Mesendoderm (in vitro differentiated cells): ENCODE measurements around the gene ANGPTL2.

Experiments used
- DNase-seq: peaks from one replicate; pipeline ENCODE4 v3.0.0; 2013
- H2AK5ac ChIP-seq: 2 replicates; pipeline ENCODE4 v1.6.1; 2013; ENCODE audit warnings: low read length, inconsistent platforms
- H2BK120ac ChIP-seq: 2 replicates; pipeline ENCODE4 v1.6.1; 2013; ENCODE audit warnings: low read depth, mild to moderate bottlenecking, low read length, moderate library complexity, mixed read lengths
- H2BK15ac ChIP-seq: replicated peaks from 2 replicates; pipeline ENCODE4 v1.6.1; 2013; ENCODE audit warnings: low read depth, mild to moderate bottlenecking, moderate library complexity
- H2BK5ac ChIP-seq: 2 replicates; pipeline ENCODE4 v1.6.1; 2013; ENCODE audit warnings: low read length, inconsistent platforms
- H3K18ac ChIP-seq: 2 replicates; pipeline ENCODE4 v1.6.1; 2013; ENCODE audit warnings: mild to moderate bottlenecking, low read length, mixed read lengths
- H3K23ac ChIP-seq: one replicate; pipeline ENCODE4 v1.6.1; 2013; ENCODE audit warnings: low read length
- H3K27ac ChIP-seq: 2 replicates; pipeline ENCODE4 v1.5.1; 2013; ENCODE audit warnings: low read depth, mild to moderate bottlenecking, inconsistent platforms, low read length, moderate library complexity
- H3K27me3 ChIP-seq: 2 replicates; pipeline ENCODE4 v1.6.1; 2013; ENCODE audit warnings: low read length, control low read depth, mild to moderate bottlenecking, inconsistent platforms; ENCODE audit not compliant: insufficient read depth, poor library complexity
- H3K36me3 ChIP-seq: 2 replicates; pipeline ENCODE4 v1.6.1; 2013; ENCODE audit warnings: low read length, inconsistent platforms; ENCODE audit not compliant: control insufficient read depth, insufficient read depth
- H3K4ac ChIP-seq: one replicate; pipeline ENCODE4 v1.6.1; 2013; ENCODE audit warnings: low read depth, mild to moderate bottlenecking, low read length, moderate library complexity
- H3K4me1 ChIP-seq: 2 replicates; pipeline ENCODE4 v1.6.1; 2013; ENCODE audit warnings: low read depth, low read length, inconsistent platforms; ENCODE audit not compliant: control insufficient read depth
- H3K4me2 ChIP-seq: 2 replicates; pipeline ENCODE4 v1.6.1; 2013; ENCODE audit warnings: low read length
- H3K4me3 ChIP-seq: 2 replicates; pipeline ENCODE4 v1.5.1; 2013; ENCODE audit warnings: mild to moderate bottlenecking, low read length
- H3K56ac ChIP-seq: one replicate; pipeline ENCODE4 v1.6.1; 2013; ENCODE audit warnings: low read length
- H3K79me1 ChIP-seq: 2 replicates; pipeline ENCODE4 v1.6.1; 2013; ENCODE audit warnings: low read length, inconsistent platforms
- H3K79me2 ChIP-seq: 2 replicates; pipeline ENCODE4 v1.6.1; 2013; ENCODE audit warnings: mild to moderate bottlenecking, low read length; ENCODE audit not compliant: control insufficient read depth, insufficient read depth
- H3K9ac ChIP-seq: 2 replicates; pipeline ENCODE4 v1.6.1; 2013; ENCODE audit warnings: low read length, inconsistent platforms
- H4K5ac ChIP-seq: one replicate; pipeline ENCODE4 v1.6.1; 2013; ENCODE audit warnings: low read length
- H4K8ac ChIP-seq: one replicate; pipeline ENCODE4 v1.6.1; 2013; ENCODE audit warnings: low read depth, mild to moderate bottlenecking, control low read depth, low read length, moderate library complexity
- WGBS: extraction: QIAGEN DNeasy Blood & Tissue Kit; methylation state at CpG from one replicate; pipeline ENCODE4 v1.1.7; 2013; ENCODE audit warnings: low lambda C conversion rate, missing lambda C conversion rate; ENCODE audit not compliant: insufficient coverage; ENCODE audit errors: extremely low coverage; 5-methylcytosine and 5-hydroxymethylcytosine counted together

The ANGPTL2 gene

GRCh38 chr9:127123064-127123890, 842 bp upstream of the ANGPTL2 start:
- Histone ChIP-seq H3K36me3 (no peaks in the 10 kb centered on the region), H3K4me2 (peak overlapping the region; percentile 32), H3K79me1 (peaks cover 2% of the 10 kb centered on the region), H3K56ac (peak overlapping the region; percentile 84), H3K4me3 (no peak overlapping the region), H2BK120ac (no peak overlapping the region), H3K4ac (no peak overlapping the region), H3K18ac (no peak overlapping the region), H2BK15ac (no peak overlapping the region), H3K27me3 (no peaks in the 10 kb centered on the region), H3K9ac (peak overlapping the region; percentile 71), H2BK5ac (no peak overlapping the region), H3K79me2 (no peaks in the 10 kb centered on the region), H2AK5ac (no peak overlapping the region), H3K4me1 (peaks cover 3% of the 10 kb centered on the region), H4K5ac (no peak overlapping the region), H3K23ac (peak overlapping the region; percentile 29), H3K27ac (no peak overlapping the region), H4K8ac (no peak overlapping the region)
- DNase-seq: no peak
- WGBS: no CpG with 5 or more reads among the region's 16 CpGs

- H4K5ac ChIP-seq: no peak overlapping the region
- H3K56ac ChIP-seq: peak overlapping the region; percentile 95
- H3K18ac ChIP-seq: peak overlapping the region; percentile 28
- H3K4ac ChIP-seq: no peak overlapping the region
- DNase-seq: peak; percentile 50
- H3K27me3 ChIP-seq: no peaks in the 10 kb centered on the region
- no CpG with 5 or more reads among the region's 20 CpGs for WGBS
- peaks cover 3% of the 10 kb centered on the region for H3K4me1 ChIP-seq
- H3K4me3 ChIP-seq: peak overlapping the region; percentile 55
- no peak overlapping the region for H2BK120ac ChIP-seq
- H3K36me3 ChIP-seq: no peaks in the 10 kb centered on the region
- H3K27ac ChIP-seq: no peak overlapping the region
- no peak overlapping the region for H2BK5ac ChIP-seq
- H2BK15ac ChIP-seq: no peak overlapping the region
- no peak overlapping the region for H2AK5ac ChIP-seq
- H3K23ac ChIP-seq: peak overlapping the region; percentile 37
- H3K4me2 ChIP-seq: peak overlapping the region; percentile 95
- H3K79me1 ChIP-seq: peaks cover 2% of the 10 kb centered on the region
- H3K79me2 ChIP-seq: no peaks in the 10 kb centered on the region
- H4K8ac ChIP-seq: no peak overlapping the region
- peak overlapping the region; percentile 82 for H3K9ac ChIP-seq
These were observed 733 bp downstream of the ANGPTL2 start for GRCh38 chr9:127121628-127122175.

DNA sequence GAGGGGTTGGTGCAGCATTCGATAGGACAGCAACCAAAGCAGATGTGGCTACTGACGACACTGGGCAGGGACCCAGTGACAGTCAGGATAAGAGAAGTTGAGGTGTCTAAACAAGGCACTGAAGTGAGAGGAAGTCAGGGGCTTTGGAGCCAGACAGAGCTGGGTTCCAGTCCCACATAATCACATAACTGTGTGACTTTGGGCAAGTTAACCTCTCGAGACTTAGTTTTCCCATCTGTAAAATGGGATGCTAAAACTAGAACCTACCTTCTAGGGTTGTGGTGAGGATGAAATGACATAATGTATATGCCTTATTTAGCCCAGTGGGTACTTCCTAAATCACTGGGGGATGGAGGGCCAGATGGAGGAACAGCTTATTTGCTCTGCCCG, 3.1 kb downstream of the ANGPTL2 start:
- Histone ChIP-seq H3K36me3 (no peaks in the 10 kb centered on the region), H3K79me2 (no peaks in the 10 kb centered on the region), H3K18ac (no peak overlapping the region), H3K9ac (no peak overlapping the region), H2AK5ac (no peak overlapping the region), H2BK5ac (no peak overlapping the region), H4K5ac (no peak overlapping the region), H3K56ac (no peak overlapping the region), H3K4me2 (no peak overlapping the region), H2BK120ac (no peak overlapping the region), H3K27ac (no peak overlapping the region), H3K27me3 (no peaks in the 10 kb centered on the region), H3K4me1 (peaks cover 3% of the 10 kb centered on the region), H3K4me3 (no peak overlapping the region), H4K8ac (no peak overlapping the region), H2BK15ac (no peak overlapping the region), H3K79me1 (peaks cover 2% of the 10 kb centered on the region), H3K4ac (no peak overlapping the region), H3K23ac (no peak overlapping the region)
- no CpG with 5 or more reads among the region's 4 CpGs for WGBS
- no peak for DNase-seq

DNA sequence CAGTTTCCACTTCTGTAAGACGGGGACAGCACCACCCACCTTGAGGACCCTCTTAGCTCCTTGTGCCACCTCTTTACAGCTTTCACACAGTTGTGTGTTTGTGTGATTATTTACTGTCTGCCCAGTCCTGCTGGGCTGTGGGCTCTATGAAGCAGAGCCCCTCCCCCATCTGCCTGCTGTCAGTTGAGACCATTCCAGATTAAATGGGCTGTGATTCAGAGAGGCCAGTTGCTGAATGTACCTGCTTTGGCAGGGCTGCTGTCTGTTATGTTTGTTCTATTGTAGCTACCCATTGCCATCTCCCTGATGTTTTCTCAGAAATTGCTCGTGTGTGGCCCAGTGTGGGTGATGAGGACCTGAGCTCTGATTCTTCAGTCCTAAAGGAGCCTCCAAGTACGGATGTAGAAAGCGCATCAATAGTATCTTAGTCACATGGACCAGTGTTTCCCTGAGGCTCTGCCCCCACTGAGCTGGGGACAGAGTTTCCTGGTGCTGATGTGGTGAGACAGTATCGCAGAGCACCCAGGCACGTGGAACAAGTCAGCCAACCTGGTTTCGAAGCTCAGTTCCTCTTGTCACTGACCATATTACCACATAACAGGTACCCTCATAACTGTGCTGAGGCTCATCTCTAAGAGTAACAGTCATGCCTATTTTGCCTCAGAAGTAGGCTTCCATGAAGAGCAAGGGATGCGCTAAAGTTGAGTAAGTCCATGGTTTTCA, 3.7 kb downstream of the ANGPTL2 start:
- Histone ChIP-seq H3K4me3 (no peak overlapping the region), H2BK15ac (no peak overlapping the region), H3K4ac (no peak overlapping the region), H3K27ac (no peak overlapping the region), H3K4me2 (no peak overlapping the region), H3K9ac (no peak overlapping the region), H3K4me1 (peaks cover 3% of the 10 kb centered on the region), H2AK5ac (no peak overlapping the region), H2BK5ac (no peak overlapping the region), H4K8ac (no peak overlapping the region), H3K18ac (no peak overlapping the region), H3K23ac (no peak overlapping the region), H3K36me3 (no peaks in the 10 kb centered on the region), H4K5ac (no peak overlapping the region), H3K27me3 (no peaks in the 10 kb centered on the region), H3K79me1 (peaks cover 2% of the 10 kb centered on the region), H2BK120ac (no peak overlapping the region), H3K79me2 (no peaks in the 10 kb centered on the region), H3K56ac (no peak overlapping the region)
- DNase-seq: no peak
- no CpG with 5 or more reads among the region's 8 CpGs for WGBS

DNA sequence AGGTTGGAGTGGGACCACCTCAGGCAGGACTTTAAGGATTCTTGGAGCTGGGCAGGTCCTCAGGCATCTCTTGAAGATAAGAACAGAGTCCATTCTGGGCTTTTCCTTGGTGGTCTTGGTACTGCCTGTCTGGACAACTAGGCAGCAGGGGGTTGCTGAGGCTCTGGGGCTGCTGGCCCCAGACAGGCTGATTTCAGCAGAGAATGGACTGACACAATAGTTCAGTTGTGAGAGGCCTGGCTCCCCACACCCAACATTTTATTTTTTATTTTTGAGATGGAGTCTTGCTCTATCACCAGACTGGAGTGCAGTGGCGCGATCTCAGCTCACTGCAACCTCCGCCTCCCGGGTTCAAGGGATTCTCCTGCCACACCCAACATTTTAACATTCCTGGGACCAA, 4.6 kb downstream of the ANGPTL2 start:
- Histone ChIP-seq H3K4me2 (no peak overlapping the region), H3K4ac (no peak overlapping the region), H3K9ac (no peak overlapping the region), H3K79me2 (no peaks in the 10 kb centered on the region), H3K79me1 (peaks cover 2% of the 10 kb centered on the region), H3K27me3 (no peaks in the 10 kb centered on the region), H3K27ac (no peak overlapping the region), H3K36me3 (no peaks in the 10 kb centered on the region), H4K8ac (no peak overlapping the region), H4K5ac (no peak overlapping the region), H2BK120ac (no peak overlapping the region), H3K4me1 (peaks cover 3% of the 10 kb centered on the region), H2BK15ac (no peak overlapping the region), H3K18ac (no peak overlapping the region), H2AK5ac (no peak overlapping the region), H2BK5ac (no peak overlapping the region), H3K56ac (no peak overlapping the region), H3K4me3 (no peak overlapping the region), H3K23ac (no peak overlapping the region)
- WGBS: no CpG with 5 or more reads among the region's 4 CpGs
- no peak for DNase-seq
